Stomach (tissue), 9 donors: ENCODE results near the gene BCL2. TPM values are rescaled to one million over a fixed set of nuclear protein-coding genes. Genes with fewer than 3 reads are reported as not detected.

Source experiments
- DNase-seq, 2 donors: peaks; one replicate each; pipeline versions ENCODE4 v3.0.0 to v3.0.0-alpha.2; 2013 to 2019
- H3K27ac ChIP-seq, 5 donors: fragments of 200-600 bp in 4 of 5; sonication (generic) in 4 of 5; one replicate each; pipeline ENCODE4 v1.5.1; 2013 to 2019; ENCODE audit warnings: mild to moderate bottlenecking in 1 of 5, moderate library complexity in 1 of 5
- H3K27me3 ChIP-seq, 3 donors: fragments of 200-600 bp; sonication (generic); one replicate each; pipeline ENCODE4 v1.5.1; 2017 to 2019; ENCODE audit warnings: mixed run types in 1 of 3
- H3K36me3 ChIP-seq, 4 donors: fragments of 200-600 bp; sonication (generic); 1 replicate in 3 of 4; 2 replicates in 1 of 4; pipeline ENCODE4 v1.5.1; 2016 to 2019
- H3K4me1 ChIP-seq, 4 donors: fragments of 200-600 bp; sonication (generic); one replicate each; pipeline ENCODE4 v1.5.1; 2016 to 2019
- H3K4me3 ChIP-seq, 4 donors: fragments of 200-600 bp; sonication (generic) in 3 of 4; one replicate each; pipeline ENCODE4 v1.5.1; 2016 to 2019; ENCODE audit warnings: mild to moderate bottlenecking in 1 of 4
- H3K9me3 ChIP-seq, 4 donors: fragments of 200-600 bp; sonication (generic); one replicate each; pipeline ENCODE4 v1.5.1; 2016 to 2019
- EP300 ChIP-seq: sonication (generic); formaldehyde crosslinking; IDR thresholded peaks from one replicate; pipeline ENCODE4 v1.6.1; 2017; ENCODE audit warnings: antibody characterized with exemption
- POLR2A ChIP-seq, 4 donors: fragments of 450-650 bp; IDR thresholded peaks; one replicate each; pipeline ENCODE4 v1.6.1; 2016; ENCODE audit warnings: antibody characterized with exemption in 4 of 4, control low read depth in 2 of 4, mild to moderate bottlenecking in 1 of 4, moderate library complexity in 1 of 4
- POLR2AphosphoS5 ChIP-seq, 3 donors: sonication (generic); formaldehyde crosslinking; IDR thresholded peaks; one replicate each; pipeline ENCODE4 v1.6.1; 2016; ENCODE audit warnings: antibody characterized with exemption in 3 of 3
- WGBS, 5 donors: extraction: QIAGEN DNeasy Blood & Tissue Kit in 3 of 5; methylation state at CpG; one replicate each; pipeline versions ENCODE4 v1.1.5 to v1.1.7; 2013 to 2018; 5-methylcytosine and 5-hydroxymethylcytosine counted together
- intact Hi-C: fragments of 100-400 bp; cut with DNase I; formaldehyde crosslinking; loops from one replicate; pipeline ENCODE4 v1.15.1; 2023; ENCODE audit warnings: low total_unique reads
- polyA plus RNA-seq, 3 donors: library from polyadenylated mRNA; stranded (reverse); fragments of 200-250 nt; gene quantifications; one replicate each; pipeline ENCODE4 v1.2.3, GENCODE V29; 2013
- total RNA-seq, 5 donors: library from RNA; depleted of rRNA; stranded (reverse); fragments of >200 nt; gene quantifications; one replicate each; pipeline versions ENCODE4 v1.1.0 to v1.2.3, GENCODE V29; 2014 to 2016
- TF ChIP-seq, protein P1 (sequence below), 7 experiments: fragments of 450-650 bp in 4 of 7; fragments of 200-600 bp in 3 of 7; sonication (generic) in 3 of 7; IDR thresholded peaks; one replicate each; pipeline ENCODE4 v1.5.1; 2016 to 2019; ENCODE audit warnings: antibody characterized with exemption in 7 of 7, control low read depth in 2 of 7, mild to moderate bottlenecking in 1 of 7
- donor health status: healthy with polysubstance abuse.
- donor health status: Bipolar disorder and iron deficiency.
- donor health status: healthy.

The BCL2 gene
- total and polyA plus RNA-seq, 8 donors = 1.5 to 53.9 (median 6.0) TPM

- no peaks in the 10 kb centered on the region for H3K9me3 ChIP-seq
- H3K27ac ChIP-seq = peak overlapping the region in 3 of 5 donors; percentile 12 to 45 (median 21)
- intact Hi-C loops = no loop called here
- no peaks in the 10 kb centered on the region for H3K27me3 ChIP-seq
- peak overlapping the region in 2 of 4 donors; percentile 12 to 20 for H3K4me3 ChIP-seq
- H3K4me1 ChIP-seq = peaks cover 0 to 44% (median 16%) of the 10 kb centered on the region in 4 donors
- no peaks in the 10 kb centered on the region for H3K36me3 ChIP-seq
- TF ChIP-seq EP300 (no peak), POLR2A (IDR thresholded peaks at IDR 0.05) (no peak), POLR2AphosphoS5 (IDR thresholded peaks at IDR 0.05) (no peak)
- TF ChIP-seq, protein P1, sequence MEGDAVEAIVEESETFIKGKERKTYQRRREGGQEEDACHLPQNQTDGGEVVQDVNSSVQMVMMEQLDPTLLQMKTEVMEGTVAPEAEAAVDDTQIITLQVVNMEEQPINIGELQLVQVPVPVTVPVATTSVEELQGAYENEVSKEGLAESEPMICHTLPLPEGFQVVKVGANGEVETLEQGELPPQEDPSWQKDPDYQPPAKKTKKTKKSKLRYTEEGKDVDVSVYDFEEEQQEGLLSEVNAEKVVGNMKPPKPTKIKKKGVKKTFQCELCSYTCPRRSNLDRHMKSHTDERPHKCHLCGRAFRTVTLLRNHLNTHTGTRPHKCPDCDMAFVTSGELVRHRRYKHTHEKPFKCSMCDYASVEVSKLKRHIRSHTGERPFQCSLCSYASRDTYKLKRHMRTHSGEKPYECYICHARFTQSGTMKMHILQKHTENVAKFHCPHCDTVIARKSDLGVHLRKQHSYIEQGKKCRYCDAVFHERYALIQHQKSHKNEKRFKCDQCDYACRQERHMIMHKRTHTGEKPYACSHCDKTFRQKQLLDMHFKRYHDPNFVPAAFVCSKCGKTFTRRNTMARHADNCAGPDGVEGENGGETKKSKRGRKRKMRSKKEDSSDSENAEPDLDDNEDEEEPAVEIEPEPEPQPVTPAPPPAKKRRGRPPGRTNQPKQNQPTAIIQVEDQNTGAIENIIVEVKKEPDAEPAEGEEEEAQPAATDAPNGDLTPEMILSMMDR (IDR thresholded peaks at IDR 0.05) = no peak
- 66 to 77% (median 71%) methylated on average over 10 of the region's 10 CpGs for WGBS, 5 donors
- DNase-seq = peak in 1 of 2 donors; percentile 46
These were observed 180.9 kb downstream of the BCL2 start for GRCh38 chr18:63138436-63139340.

- WGBS, 5 donors = 47 to 73% (median 63%) methylated on average over 12 of the region's 12 CpGs
- DNase-seq = peak in 1 of 2 donors; percentile 74
- Histone ChIP-seq H3K36me3 (no peaks in the 10 kb centered on the region), H3K9me3 (no peaks in the 10 kb centered on the region), H3K4me3 (peak overlapping the region in 2 of 4 donors; percentile 12 to 20), H3K27ac (peak overlapping the region in 3 of 5 donors; percentile 2 to 45 (median 21)), H3K4me1 (peaks cover 0 to 39% (median 13%) of the 10 kb centered on the region in 4 donors), H3K27me3 (no peaks in the 10 kb centered on the region)
- intact Hi-C loops = no loop called here
- TF ChIP-seq POLR2AphosphoS5 (IDR thresholded peaks at IDR 0.05) = no peak
- no peak for TF ChIP-seq POLR2A (IDR thresholded peaks at IDR 0.05)
These were observed 181.6 kb downstream of the BCL2 start for GRCh38 chr18:63137999-63138435.

DNA sequence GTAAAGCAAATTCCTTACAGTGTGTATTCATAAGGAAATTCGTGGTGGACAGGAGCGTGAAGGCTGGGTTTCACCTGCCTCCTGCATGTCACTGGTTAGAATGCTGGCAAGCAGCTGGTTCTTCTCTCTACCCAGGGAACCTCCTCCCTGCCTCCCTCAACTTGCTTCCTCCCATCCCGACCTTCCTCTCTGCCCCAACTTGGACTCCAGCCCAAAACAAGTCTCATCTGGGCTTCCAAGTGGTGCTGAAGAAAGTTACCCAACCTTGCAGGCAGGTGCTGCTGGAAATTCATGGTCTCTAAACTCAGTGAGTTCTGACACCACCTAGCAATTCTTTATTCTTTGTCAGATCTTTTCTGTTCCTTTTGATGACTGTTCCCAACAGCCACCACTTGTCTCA is 184.5 kb downstream of the BCL2 start:
- peaks cover 5 to 46% (median 17%) of the 10 kb centered on the region in 4 donors for H3K4me1 ChIP-seq
- no peak overlapping the region for H3K27ac ChIP-seq
- intact Hi-C loops = no loop called here
- H3K36me3 ChIP-seq = no peaks in the 10 kb centered on the region
- no peaks in the 10 kb centered on the region for H3K27me3 ChIP-seq
- DNase-seq = no peak
- no peaks in the 10 kb centered on the region for H3K9me3 ChIP-seq
- WGBS, 5 donors = 59 to 71% (median 68%) methylated on average over 3 of the region's 3 CpGs
- TF ChIP-seq, protein P1 (IDR thresholded peaks at IDR 0.05) = no peak
- TF ChIP-seq POLR2A (IDR thresholded peaks at IDR 0.05) (no peak), EP300 (no peak), POLR2AphosphoS5 (IDR thresholded peaks at IDR 0.05) (no peak)
- no peak overlapping the region for H3K4me3 ChIP-seq

DNA sequence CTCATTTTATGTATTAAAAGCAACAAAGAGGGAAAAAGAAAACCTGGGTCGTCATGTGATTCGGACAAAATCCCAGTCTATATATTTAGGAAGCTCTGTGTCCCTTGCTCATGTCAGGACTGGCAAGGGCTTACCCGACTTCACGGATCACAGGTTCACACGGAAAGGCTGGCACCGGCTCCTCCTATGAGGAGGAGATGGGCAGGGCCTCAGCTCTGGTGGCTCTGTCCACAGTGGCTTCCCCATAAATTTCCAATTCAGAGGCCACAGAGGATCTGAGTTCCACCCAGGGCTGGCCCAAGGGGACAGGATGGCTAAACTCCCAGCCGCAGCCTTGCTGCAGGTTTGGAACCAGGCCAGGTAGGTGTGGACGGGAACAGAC is 186.8 kb downstream of the BCL2 start:
- H3K27me3 ChIP-seq = no peaks in the 10 kb centered on the region
- TF ChIP-seq EP300 (no peak), POLR2AphosphoS5 (IDR thresholded peaks at IDR 0.05) (no peak), POLR2A (IDR thresholded peaks at IDR 0.05) (no peak)
- TF ChIP-seq, protein P1 (IDR thresholded peaks at IDR 0.05) = no peak
- DNase-seq = peak in 1 of 2 donors; percentile 41
- intact Hi-C loops = no loop called here
- peak overlapping the region in 1 of 4 donors; percentile 10 for H3K4me3 ChIP-seq
- peaks cover 0 to 7% (median 2%) of the 10 kb centered on the region in 4 donors for H3K36me3 ChIP-seq
- H3K27ac ChIP-seq = no peak overlapping the region
- peaks cover 5 to 28% (median 15%) of the 10 kb centered on the region in 4 donors for H3K4me1 ChIP-seq
- 20 to 47% (median 25%) methylated on average over 8 of the region's 8 CpGs for WGBS, 5 donors
- H3K9me3 ChIP-seq = no peaks in the 10 kb centered on the region
